ENCODE measurements around the gene LEO1. TPM values are rescaled to one million over a fixed set of nuclear protein-coding genes. Genes with fewer than 3 reads are reported as not detected.

The LEO1 gene
- total and polyA plus RNA-seq, 10 of the 15 experiments (the other 5 are each of a cell fraction or from before 2014, with no cell fraction given), result 13.6 to 50.6 (median 32.4) TPM

- TF ChIP-seq PBX3 (IDR thresholded peaks at IDR 0.05; ENCODE audit: insufficient replicate concordance, low read depth, low read length), result no peak
- TF ChIP-seq YBX1 (IDR thresholded peaks at IDR 0.05), result no peak
- TF ChIP-seq, protein P1, sequence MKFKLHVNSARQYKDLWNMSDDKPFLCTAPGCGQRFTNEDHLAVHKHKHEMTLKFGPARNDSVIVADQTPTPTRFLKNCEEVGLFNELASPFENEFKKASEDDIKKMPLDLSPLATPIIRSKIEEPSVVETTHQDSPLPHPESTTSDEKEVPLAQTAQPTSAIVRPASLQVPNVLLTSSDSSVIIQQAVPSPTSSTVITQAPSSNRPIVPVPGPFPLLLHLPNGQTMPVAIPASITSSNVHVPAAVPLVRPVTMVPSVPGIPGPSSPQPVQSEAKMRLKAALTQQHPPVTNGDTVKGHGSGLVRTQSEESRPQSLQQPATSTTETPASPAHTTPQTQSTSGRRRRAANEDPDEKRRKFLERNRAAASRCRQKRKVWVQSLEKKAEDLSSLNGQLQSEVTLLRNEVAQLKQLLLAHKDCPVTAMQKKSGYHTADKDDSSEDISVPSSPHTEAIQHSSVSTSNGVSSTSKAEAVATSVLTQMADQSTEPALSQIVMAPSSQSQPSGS (IDR thresholded peaks at IDR 0.05; ENCODE audit: low read length), result no peak
- no peak for TF ChIP-seq RAD51 (IDR thresholded peaks at IDR 0.05)
- no peak for TF ChIP-seq PAX8 (IDR thresholded peaks at IDR 0.05)
- TF ChIP-seq EGR1 (IDR thresholded peaks at IDR 0.05; ENCODE audit: borderline replicate concordance in 1 of 2, low read depth in 2 of 2, low read length in 2 of 2), result no peak
- no peak for TF ChIP-seq NR2C2 (IDR thresholded peaks at IDR 0.05; ENCODE audit: borderline replicate concordance, control insufficient read depth, insufficient read length, low read depth)
- TF ChIP-seq CBX5 (IDR thresholded peaks at IDR 0.05; ENCODE audit: low read depth), result no peak
- no peak for TF ChIP-seq SMC3 (IDR thresholded peaks at IDR 0.05; ENCODE audit: borderline replicate concordance, low read length)
- peak; percentile 83 for TF ChIP-seq NBN (IDR thresholded peaks at IDR 0.05)
- peak; percentile 86 for TF ChIP-seq TAF1 (IDR thresholded peaks at IDR 0.05; ENCODE audit: borderline replicate concordance, low read depth, low read length)
- no peak for TF ChIP-seq KDM1A (IDR thresholded peaks at IDR 0.05; ENCODE audit: borderline replicate concordance)
- no peak for TF ChIP-seq EP300 (IDR thresholded peaks at IDR 0.05; ENCODE audit: borderline replicate concordance in 1 of 2, control insufficient read depth in 1 of 2, low read depth in 2 of 2, low read length in 2 of 2)
- peak; percentile 94 for TF ChIP-seq POLR2A (IDR thresholded peaks at IDR 0.05; ENCODE audit: low read depth, low read length)
- TF ChIP-seq KLF5 (IDR thresholded peaks at IDR 0.05; ENCODE audit: partially characterized antibody), result peak; percentile 51
- TF ChIP-seq ELK1 (IDR thresholded peaks at IDR 0.05; ENCODE audit: low read depth, low read length), result no peak
- TF ChIP-seq RCOR1 (conservative IDR thresholded peaks at IDR 0.05; ENCODE audit: low read depth, low read length), result 0 out of 2 replicates have a peak, but pooled peaks have one; percentile 40
- TF ChIP-seq, protein P2, sequence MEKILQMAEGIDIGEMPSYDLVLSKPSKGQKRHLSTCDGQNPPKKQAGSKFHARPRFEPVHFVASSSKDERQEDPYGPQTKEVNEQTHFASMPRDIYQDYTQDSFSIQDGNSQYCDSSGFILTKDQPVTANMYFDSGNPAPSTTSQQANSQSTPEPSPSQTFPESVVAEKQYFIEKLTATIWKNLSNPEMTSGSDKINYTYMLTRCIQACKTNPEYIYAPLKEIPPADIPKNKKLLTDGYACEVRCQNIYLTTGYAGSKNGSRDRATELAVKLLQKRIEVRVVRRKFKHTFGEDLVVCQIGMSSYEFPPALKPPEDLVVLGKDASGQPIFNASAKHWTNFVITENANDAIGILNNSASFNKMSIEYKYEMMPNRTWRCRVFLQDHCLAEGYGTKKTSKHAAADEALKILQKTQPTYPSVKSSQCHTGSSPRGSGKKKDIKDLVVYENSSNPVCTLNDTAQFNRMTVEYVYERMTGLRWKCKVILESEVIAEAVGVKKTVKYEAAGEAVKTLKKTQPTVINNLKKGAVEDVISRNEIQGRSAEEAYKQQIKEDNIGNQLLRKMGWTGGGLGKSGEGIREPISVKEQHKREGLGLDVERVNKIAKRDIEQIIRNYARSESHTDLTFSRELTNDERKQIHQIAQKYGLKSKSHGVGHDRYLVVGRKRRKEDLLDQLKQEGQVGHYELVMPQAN (conservative IDR thresholded peaks at IDR 0.05), result peak; percentile 76
- no peak for TF ChIP-seq SREBF2 (IDR thresholded peaks at IDR 0.05; ENCODE audit: low read length)
- no peak for TF ChIP-seq BCL11A (IDR thresholded peaks at IDR 0.05; ENCODE audit: low read depth, low read length)
- TF ChIP-seq LARP7 (IDR thresholded peaks at IDR 0.05), result peak; percentile 74
- 0 out of 2 replicates have a peak, but pooled peaks have one; percentile 0 for TF ChIP-seq RAD21 (IDR thresholded peaks at IDR 0.05; ENCODE audit: insufficient read depth, low read depth, low read length)
- 0 out of 2 replicates have a peak, but pooled peaks have one; percentile 83 for TF ChIP-seq RBBP5 (conservative IDR thresholded peaks at IDR 0.05)
- TF ChIP-seq WRNIP1 (IDR thresholded peaks at IDR 0.05; ENCODE audit: borderline replicate concordance, low read depth, low read length), result no peak
- no peak for TF ChIP-seq FOXK2 (IDR thresholded peaks at IDR 0.05)
- TF ChIP-seq SP1 (IDR thresholded peaks at IDR 0.05; ENCODE audit: low read depth, low read length), result no peak
Measured at GRCh38 chr15:51971375-51972133, at the start of gene LEO1 (continued).
